Chondrocyte (in vitro differentiated cells): ENCODE measurements around the gene CPE. TPM values are rescaled to one million over a fixed set of nuclear protein-coding genes. Genes with fewer than 3 reads are reported as not detected.

Source experiments
- DNase-seq: peaks from one replicate; pipeline ENCODE4 v3.0.0; 2021; ENCODE audit warnings: mixed read lengths, low spot score
- H3K27ac Mint-ChIP-seq: one replicate; pipeline ENCODE4 v1.8.0; 2021; ENCODE audit warnings: mild to moderate bottlenecking, moderate library complexity, mixed read lengths; ENCODE audit not compliant: unreplicated experiment
- H3K27me3 Mint-ChIP-seq: 2 replicates; pipeline ENCODE4 v1.8.0; 2021; ENCODE audit warnings: low read depth, mixed read lengths
- H3K36me3 Mint-ChIP-seq: 2 replicates; pipeline ENCODE4 v1.8.0; 2021; ENCODE audit warnings: low read depth, mixed read lengths
- H3K4me1 Mint-ChIP-seq: 2 replicates; pipeline ENCODE4 v1.8.0; 2021; ENCODE audit warnings: low read depth, mild to moderate bottlenecking, mixed read lengths
- H3K4me3 Mint-ChIP-seq: one replicate; pipeline ENCODE4 v1.8.0; 2021; ENCODE audit warnings: mild to moderate bottlenecking, moderate library complexity, mixed read lengths; ENCODE audit not compliant: unreplicated experiment
- H3K9me3 Mint-ChIP-seq: 2 replicates; pipeline ENCODE4 v1.8.0; 2021; ENCODE audit warnings: low read depth, mixed read lengths
- CTCF ChIP-seq: fragments of 200-600 bp; sonication (generic); IDR thresholded peaks from 2 replicates; pipeline ENCODE4 v1.5.0; 2021; ENCODE audit warnings: antibody characterized with exemption, mild to moderate bottlenecking, moderate library complexity
- total RNA-seq: library from RNA; stranded (reverse); gene quantifications from 3 replicates; pipeline ENCODE4 v1.2.1, GENCODE V29; 2021

CPE gene
- total RNA-seq, 1 donor from 2014 or later: 275 TPM

- Mint-ChIP-seq H3K36me3 (peaks cover 21% of the 10 kb centered on the region), H3K4me1 (peaks cover 19% of the 10 kb centered on the region), H3K9me3 (peaks cover 13% of the 10 kb centered on the region), H3K4me3 (no peak overlapping the region), H3K27ac (no peak overlapping the region), H3K27me3 (no peaks in the 10 kb centered on the region)
- no peak for DNase-seq
- TF ChIP-seq CTCF: no peak
Observed at GRCh38 chr4:165474784-165475705, 96.2 kb downstream of the CPE start.

GRCh38 chr4:165475706-165476070 is 96.9 kb downstream of the CPE start:
- no peak overlapping the region for H3K4me3 Mint-ChIP-seq
- no peak for TF ChIP-seq CTCF
- H3K36me3 Mint-ChIP-seq: peaks cover 15% of the 10 kb centered on the region
- no peak overlapping the region for H3K27ac Mint-ChIP-seq
- no peak for DNase-seq
- no peaks in the 10 kb centered on the region for H3K27me3 Mint-ChIP-seq
- H3K4me1 Mint-ChIP-seq: peaks cover 19% of the 10 kb centered on the region
- H3K9me3 Mint-ChIP-seq: peaks cover 12% of the 10 kb centered on the region

GRCh38 chr4:165476214-165477098 is 97.6 kb downstream of the CPE start:
- Mint-ChIP-seq H3K4me3 (no peak overlapping the region), H3K36me3 (peaks cover 11% of the 10 kb centered on the region), H3K27ac (no peak overlapping the region), H3K4me1 (peaks cover 25% of the 10 kb centered on the region), H3K27me3 (no peaks in the 10 kb centered on the region), H3K9me3 (peaks cover 10% of the 10 kb centered on the region)
- no peak for TF ChIP-seq CTCF
- no peak for DNase-seq

GRCh38 chr4:165477799-165478198 is 99.0 kb downstream of the CPE start:
- Mint-ChIP-seq H3K27ac (peak overlapping the region; percentile 73), H3K9me3 (peaks cover 7% of the 10 kb centered on the region), H3K4me3 (no peak overlapping the region), H3K4me1 (peaks cover 37% of the 10 kb centered on the region), H3K36me3 (peaks cover 10% of the 10 kb centered on the region), H3K27me3 (no peaks in the 10 kb centered on the region)
- no peak for DNase-seq
- no peak for TF ChIP-seq CTCF

- Mint-ChIP-seq H3K4me3 (no peak overlapping the region), H3K9me3 (peaks cover 4% of the 10 kb centered on the region), H3K27ac (no peak overlapping the region), H3K27me3 (no peaks in the 10 kb centered on the region), H3K36me3 (peaks cover 7% of the 10 kb centered on the region), H3K4me1 (peaks cover 37% of the 10 kb centered on the region)
- no peak for DNase-seq
- no peak for TF ChIP-seq CTCF
Observed at GRCh38 chr4:165478260-165478659, 99.5 kb downstream of the CPE start.
